ENCODE data around the gene LEPROT.

- TF ChIP-seq CTCF (IDR thresholded peaks at IDR 0.05; ENCODE audit: borderline replicate concordance, extremely low read depth, low read length, poor library complexity, severe bottlenecking): no peak
- no peak for TF ChIP-seq EZH2 (IDR thresholded peaks at IDR 0.05; ENCODE audit: borderline replicate concordance, low read depth, low read length, severe bottlenecking)
These were observed 21.0 kb downstream of the LEPROT start for GRCh38 chr1:65441464-65441863.

All from DND-41 (cell line).